Right cardiac atrium (tissue), 5 donors: Measurements from ENCODE around the gene CDRT4. TPM values are rescaled to one million over a fixed set of nuclear protein-coding genes. Genes with fewer than 3 reads are reported as not detected.
A peak's percentile ranks its signal among the peaks of the same experiment; 100 is the strongest.
"Not testable (repeated sequence)": the region's sequence is repeated elsewhere in the genome, so short reads cannot be mapped to it uniquely, and the experiment has no call there.

Experiments used
- ATAC-seq, 2 donors: fragments of 200-7000 bp; cut with Tn5 transposase; one replicate each; pipeline versions ENCODE4 v1.8.0 to v1.9.1; 2020; ENCODE audit warnings: moderate library complexity in 2 of 2, mild to moderate bottlenecking in 1 of 2
- DNase-seq, 3 donors: peaks; one replicate each; pipeline ENCODE4 v3.0.0-alpha.2; 2020
- H3K27ac ChIP-seq: one replicate; pipeline ENCODE4 v1.5.1; 2013; ENCODE audit warnings: mild to moderate bottlenecking, low read length, control low read depth, moderate library complexity
- H3K27me3 ChIP-seq: one replicate; pipeline ENCODE4 v1.6.1; 2013; ENCODE audit not compliant: control insufficient read depth, insufficient read depth
- H3K4me1 ChIP-seq: one replicate; pipeline ENCODE4 v1.6.1; 2013; ENCODE audit warnings: low read length; ENCODE audit not compliant: control insufficient read depth, insufficient read depth
- H3K4me3 ChIP-seq: one replicate; pipeline ENCODE4 v1.5.1; 2013; ENCODE audit warnings: low read length, control low read depth
- H3K9me3 ChIP-seq: one replicate; pipeline ENCODE4 v1.6.1; 2013; ENCODE audit warnings: low read length; ENCODE audit not compliant: control insufficient read depth
- WGBS: extraction: QIAGEN DNeasy Blood & Tissue Kit; methylation state at CpG from one replicate; pipeline ENCODE4 v1.1.7; 2013; 5-methylcytosine and 5-hydroxymethylcytosine counted together
- intact Hi-C, 4 donors: fragments of 100-400 bp; cut with DNase I; formaldehyde crosslinking; loops; one replicate each; pipeline versions ENCODE4 v1.11.0 to v1.14.0; 2022 to 2023
- polyA plus RNA-seq: library from polyadenylated mRNA; stranded (reverse); fragments of 200-250 nt; gene quantifications from one replicate; pipeline ENCODE4 v1.2.3, GENCODE V29; 2013
- total RNA-seq, 4 donors: library from RNA; stranded (reverse); fragmentation: NEBNext Ultra II Directional; extraction: Animal tissue kit (Norgen Biotek cat#: 25700); gene quantifications; one replicate each; pipeline ENCODE4 v1.2.1, GENCODE V29; 2021
- donor health status: healthy with polysubstance abuse.
- donor health status: DM: no; HTN: yes; CAD: no.
- donor health status: DM: no; HTN: no; CAD: no.
- donor health status: DM: no; HTN: yes; CAD: no; lungs with severe emphysema.
- donor health status: DM: yes; HTN: yes; CAD: no.

The CDRT4 gene
- total and polyA plus RNA-seq, 5 donors, result 1.4 to 3.6 (median 2.6) TPM

DNA sequence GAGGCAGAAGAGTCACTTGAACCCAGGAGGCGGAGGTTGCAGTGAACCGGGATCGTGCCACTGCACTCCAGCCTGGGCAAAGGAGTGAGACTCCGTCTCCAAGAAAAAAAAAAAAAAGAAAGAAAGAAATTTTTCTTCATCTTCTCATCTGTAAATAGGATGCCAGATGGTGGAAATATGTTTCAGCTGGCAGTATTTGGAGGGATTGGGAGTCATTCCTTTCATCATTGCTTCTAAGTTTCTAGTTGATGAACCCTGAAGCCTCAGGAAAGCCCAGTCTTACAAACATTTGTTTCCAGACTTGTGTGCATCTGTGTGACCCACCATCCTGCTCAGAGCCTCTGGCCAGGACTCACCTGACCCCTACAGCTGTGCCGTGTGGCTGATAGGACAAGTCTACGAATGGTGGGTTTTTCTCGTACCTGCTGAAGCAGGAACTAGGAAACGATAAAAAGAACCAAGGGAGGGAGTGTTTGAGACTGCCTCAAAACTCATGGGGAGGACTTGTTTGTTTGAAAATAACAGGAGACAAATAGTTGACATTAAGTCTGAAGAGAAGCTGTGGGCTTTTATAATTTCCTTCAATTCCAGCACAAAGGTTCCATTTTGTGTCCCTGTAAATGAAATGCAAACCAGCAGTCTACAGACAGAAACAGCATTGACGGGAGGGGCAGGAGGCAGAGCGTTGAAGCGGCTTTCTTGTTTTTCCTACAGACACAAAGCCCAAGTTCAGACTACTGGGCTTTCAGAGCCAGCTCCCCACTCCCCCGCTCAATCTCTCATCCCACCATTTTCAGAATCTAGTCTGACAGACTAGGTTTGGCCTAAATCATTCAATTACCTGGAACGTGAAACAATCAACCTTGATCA lies 24.9 kb downstream of the CDRT4 start:
- peaks cover 5% of the 10 kb centered on the region for H3K4me1 ChIP-seq
- DNase-seq, result no peak
- no peak for ATAC-seq
- H3K4me3 ChIP-seq, result no peak overlapping the region
- H3K9me3 ChIP-seq, result no peaks in the 10 kb centered on the region
- 92% methylated on average over 13 of the region's 13 CpGs for WGBS
- intact Hi-C loops, result loop anchor here in 2 of 4 donors (5.0 to 10.0 kb wide), 2 partner anchors 52 to 55 kb away; no protein-coding TSS in a partner anchor
- H3K27ac ChIP-seq, result no peak overlapping the region
- no peaks in the 10 kb centered on the region for H3K27me3 ChIP-seq

DNA sequence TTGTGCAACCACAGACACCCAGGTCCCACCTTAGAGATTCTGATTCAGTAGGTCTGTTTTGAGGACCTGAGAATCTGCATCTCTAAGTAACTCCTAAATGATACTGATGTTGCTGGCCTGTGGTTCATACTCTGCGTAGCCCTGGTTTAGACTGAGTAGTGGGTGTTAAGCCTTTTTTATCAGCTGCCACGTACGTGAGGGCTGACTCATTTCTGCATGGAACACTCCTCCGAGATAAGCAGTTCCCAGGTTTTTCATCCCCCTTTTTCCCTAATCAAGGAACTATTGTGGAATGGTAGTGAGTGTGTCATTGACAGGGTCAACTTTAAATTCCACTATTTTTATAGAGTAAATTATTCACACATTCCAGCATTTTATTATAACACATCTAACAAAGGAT lies 26.1 kb downstream of the CDRT4 start:
- ATAC-seq (no peak), DNase-seq (no peak)
- no peak overlapping the region for H3K27ac ChIP-seq
- H3K4me3 ChIP-seq, result no peak overlapping the region
- H3K4me1 ChIP-seq, result peaks cover 12% of the 10 kb centered on the region
- H3K27me3 ChIP-seq, result no peaks in the 10 kb centered on the region
- no peaks in the 10 kb centered on the region for H3K9me3 ChIP-seq
- 67% methylated on average over 4 of the region's 4 CpGs for WGBS
- intact Hi-C loops, result loop anchor here in 2 of 4 donors (5.0 to 10.0 kb wide), 2 partner anchors 53 to 56 kb away; no protein-coding TSS in a partner anchor

GRCh38 chr17:15440347-15440746 lies 27.1 kb downstream of the CDRT4 start:
- WGBS, result 70% methylated on average over 3 of the region's 3 CpGs
- intact Hi-C loops, result loop anchor here in 2 of 4 donors (5.0 to 10.0 kb wide), 2 partner anchors 54 to 57 kb away; no protein-coding TSS in a partner anchor

DNA sequence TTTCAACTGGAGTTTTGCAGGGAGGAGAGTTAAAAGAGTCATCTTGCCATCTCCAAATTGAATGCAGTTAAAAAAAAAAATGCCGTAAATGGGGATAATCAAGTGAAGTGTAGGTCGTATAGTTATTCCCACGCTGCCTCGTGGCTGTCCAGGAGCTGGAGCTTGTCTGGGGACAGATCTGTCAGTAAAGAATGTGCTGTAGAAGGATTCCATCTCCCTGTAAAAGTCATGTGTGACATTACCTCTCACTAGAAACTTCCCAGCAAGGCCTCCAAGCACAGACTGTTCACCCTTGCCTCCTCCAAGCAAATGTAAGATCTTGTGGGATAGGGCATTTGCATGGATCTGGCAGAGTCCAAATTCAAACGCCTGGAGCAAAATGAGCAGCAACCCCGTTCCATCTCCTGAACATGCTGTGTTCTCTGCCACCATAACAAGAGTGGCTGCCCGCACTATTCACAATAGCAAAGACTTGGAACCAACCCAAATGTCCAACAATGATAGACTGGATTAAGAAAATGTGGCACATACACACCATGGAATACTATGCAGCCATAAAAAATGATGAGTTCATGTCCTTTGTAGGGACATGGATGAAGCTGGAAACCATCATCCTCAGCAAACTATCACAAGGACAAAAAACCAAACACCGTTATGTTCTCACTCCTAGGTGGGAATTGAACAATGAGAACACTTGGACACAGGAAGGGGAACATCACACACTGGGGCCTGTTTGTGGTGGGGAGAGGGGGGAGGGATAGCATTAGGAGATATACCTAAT lies 28.0 kb downstream of the CDRT4 start:
- peak in 1 of 2 donors; percentile 19 for ATAC-seq
- H3K27me3 ChIP-seq, H3K9me3 ChIP-seq, H3K27ac ChIP-seq, DNase-seq, H3K4me3 ChIP-seq, intact Hi-C loops: not testable (repeated sequence)
- peaks cover 15% of the 10 kb centered on the region for H3K4me1 ChIP-seq
- WGBS, result 73% methylated on average over 8 of the region's 8 CpGs

More at GRCh38 chr17:15440347-15440746, 27.1 kb downstream of the CDRT4 start:
- Histone ChIP-seq H3K27ac (no peak overlapping the region), H3K27me3 (no peaks in the 10 kb centered on the region), H3K9me3 (no peaks in the 10 kb centered on the region), H3K4me1 (peaks cover 13% of the 10 kb centered on the region), H3K4me3 (no peak overlapping the region)
- DNase-seq (no peak), ATAC-seq (peak in 1 of 2 donors; percentile 22)

- Histone ChIP-seq H3K27me3 (no peaks in the 10 kb centered on the region), H3K4me1 (peaks cover 15% of the 10 kb centered on the region), H3K9me3 (no peaks in the 10 kb centered on the region), H3K4me3 (no peak overlapping the region), H3K27ac (no peak overlapping the region)
- 78% methylated on average over 6 of the region's 6 CpGs for WGBS
- intact Hi-C loops, result no loop called here
- DNase-seq, result no peak
- ATAC-seq, result no peak
Measured at GRCh38 chr17:15438491-15439105, 28.8 kb downstream of the CDRT4 start.

- H3K27me3 ChIP-seq, result no peaks in the 10 kb centered on the region
Measured at GRCh38 chr17:15437303-15437635, 30.2 kb downstream of the CDRT4 start.

GRCh38 chr17:15436473-15437302 lies 30.7 kb downstream of the CDRT4 start:
- DNase-seq (peak; percentile 86 to 87 (median 87)), ATAC-seq (peak; percentile 65 to 73)
- intact Hi-C loops, result no loop called here
- H3K9me3 ChIP-seq, result no peaks in the 10 kb centered on the region
- no peaks in the 10 kb centered on the region for H3K27me3 ChIP-seq
- no peak overlapping the region for H3K4me3 ChIP-seq
- H3K27ac ChIP-seq, result peak overlapping the region; percentile 26
- H3K4me1 ChIP-seq, result peaks cover 15% of the 10 kb centered on the region
- 37% methylated on average over 3 of the region's 3 CpGs for WGBS

More at GRCh38 chr17:15437303-15437635, 30.2 kb downstream of the CDRT4 start:
- ATAC-seq (no peak), DNase-seq (no peak)
- Histone ChIP-seq H3K4me3 (no peak overlapping the region), H3K9me3 (no peaks in the 10 kb centered on the region), H3K27ac (peak overlapping the region; percentile 26), H3K4me1 (peaks cover 15% of the 10 kb centered on the region)
- intact Hi-C loops, result no loop called here

- peaks cover 13% of the 10 kb centered on the region for H3K4me1 ChIP-seq
- no peak for DNase-seq
- intact Hi-C loops, result no loop called here
- no peak for ATAC-seq
- no peak overlapping the region for H3K4me3 ChIP-seq
- WGBS, result 95% methylated on average over 8 of the region's 8 CpGs
- no peaks in the 10 kb centered on the region for H3K9me3 ChIP-seq
- H3K27me3 ChIP-seq, result no peaks in the 10 kb centered on the region
- H3K27ac ChIP-seq, result peak overlapping the region; percentile 25
Measured at GRCh38 chr17:15434956-15435355, 32.5 kb downstream of the CDRT4 start.

- Histone ChIP-seq H3K4me1 (peaks cover 13% of the 10 kb centered on the region), H3K9me3 (no peaks in the 10 kb centered on the region), H3K27me3 (no peaks in the 10 kb centered on the region), H3K27ac (peak overlapping the region; percentile 26), H3K4me3 (no peak overlapping the region)
- no peak for DNase-seq
- ATAC-seq, result peak; percentile 18 to 56
- intact Hi-C loops, result no loop called here
- WGBS, result 66% methylated on average over 6 of the region's 6 CpGs
Measured at GRCh38 chr17:15432807-15433611, 34.4 kb downstream of the CDRT4 start.
